Effector memory CD8-positive, alpha-beta T cell (primary cell): ENCODE data around the gene TAGLN.
A peak's percentile ranks its signal among the peaks of the same experiment; 100 is the strongest.

ENCODE experiments used
- ATAC-seq: fragments of 150-1000 bp; cut with Tn5 transposase; replicated peaks from 2 replicates; pipeline ENCODE4 v1.10.0; 2021; ENCODE audit warnings: mild to moderate bottlenecking, moderate library complexity
- DNase-seq, 3 experiments: peaks; one replicate each; pipeline ENCODE4 v3.0.0; 2021
- H3K27ac Mint-ChIP-seq, 2 donors: one replicate each; pipeline ENCODE4 v1.8.0; 2022; ENCODE audit warnings: mild to moderate bottlenecking in 2 of 2, mixed read lengths in 2 of 2, moderate library complexity in 2 of 2
- H3K27me3 Mint-ChIP-seq, 2 donors: one replicate each; pipeline ENCODE4 v1.8.0; 2022; ENCODE audit warnings: mixed read lengths in 2 of 2
- H3K36me3 Mint-ChIP-seq: one replicate; pipeline ENCODE4 v1.8.0; 2022; ENCODE audit warnings: mild to moderate bottlenecking, moderate library complexity, mixed read lengths; ENCODE audit not compliant: insufficient read depth
- H3K4me1 Mint-ChIP-seq, 2 donors: one replicate each; pipeline ENCODE4 v1.8.0; 2022; ENCODE audit warnings: low read depth in 2 of 2, mixed read lengths in 2 of 2
- H3K4me3 Mint-ChIP-seq, 2 donors: one replicate each; pipeline ENCODE4 v1.8.0; 2022; ENCODE audit warnings: mild to moderate bottlenecking in 2 of 2, mixed read lengths in 2 of 2, moderate library complexity in 2 of 2
- H3K9me3 Mint-ChIP-seq, 2 donors: one replicate each; pipeline ENCODE4 v1.8.0; 2022; ENCODE audit warnings: mixed read lengths in 2 of 2

Gene TAGLN

GRCh38 chr11:117185736-117186430 is 13.3 kb upstream of the TAGLN start:
- no peaks in the 10 kb centered on the region for H3K9me3 Mint-ChIP-seq
- ATAC-seq (no peak), DNase-seq (no peak)
- H3K27me3 Mint-ChIP-seq = no peaks in the 10 kb centered on the region
- peaks cover 5 to 9% of the 10 kb centered on the region in 2 donors for H3K4me1 Mint-ChIP-seq
- H3K27ac Mint-ChIP-seq = peak overlapping the region; percentile 23 to 54
- H3K4me3 Mint-ChIP-seq = no peak overlapping the region
- peaks cover 25% of the 10 kb centered on the region for H3K36me3 Mint-ChIP-seq

- Mint-ChIP-seq H3K27ac (peak overlapping the region; percentile 23 to 54), H3K4me3 (no peak overlapping the region), H3K36me3 (peaks cover 20% of the 10 kb centered on the region), H3K4me1 (peaks cover 0 to 5% of the 10 kb centered on the region in 2 donors), H3K9me3 (no peaks in the 10 kb centered on the region), H3K27me3 (no peaks in the 10 kb centered on the region)
- DNase-seq (no peak), ATAC-seq (no peak)
Observed at GRCh38 chr11:117186431-117186761, 12.8 kb upstream of the TAGLN start.

GRCh38 chr11:117187007-117187406 is 12.2 kb upstream of the TAGLN start:
- peak overlapping the region; percentile 3 to 23 for H3K27ac Mint-ChIP-seq
- H3K27me3 Mint-ChIP-seq = no peaks in the 10 kb centered on the region
- H3K36me3 Mint-ChIP-seq = peaks cover 20% of the 10 kb centered on the region
- ATAC-seq (no peak), DNase-seq (no peak)
- peaks cover 0 to 5% of the 10 kb centered on the region in 2 donors for H3K4me1 Mint-ChIP-seq
- no peaks in the 10 kb centered on the region for H3K9me3 Mint-ChIP-seq
- H3K4me3 Mint-ChIP-seq = peak overlapping the region in 1 of 2 donors; percentile 12

- Mint-ChIP-seq H3K4me3 (peak overlapping the region in 1 of 2 donors; percentile 12), H3K27ac (no peak overlapping the region), H3K4me1 (peaks cover 0 to 5% of the 10 kb centered on the region in 2 donors)
Observed at GRCh38 chr11:117187428-117187798, 11.8 kb upstream of the TAGLN start.

GRCh38 chr11:117187799-117188481 is 11.2 kb upstream of the TAGLN start:
- ATAC-seq = no peak
- no peak for DNase-seq
- peaks cover 1 to 5% of the 10 kb centered on the region in 2 donors for H3K4me1 Mint-ChIP-seq
- H3K4me3 Mint-ChIP-seq = no peak overlapping the region
- peaks cover 20% of the 10 kb centered on the region for H3K36me3 Mint-ChIP-seq
- H3K27me3 Mint-ChIP-seq = no peaks in the 10 kb centered on the region
- H3K9me3 Mint-ChIP-seq = no peaks in the 10 kb centered on the region
- H3K27ac Mint-ChIP-seq = no peak overlapping the region

More at GRCh38 chr11:117187428-117187798, 11.8 kb upstream of the TAGLN start:
- ATAC-seq (no peak), DNase-seq (no peak)
- Mint-ChIP-seq H3K9me3 (no peaks in the 10 kb centered on the region), H3K27me3 (no peaks in the 10 kb centered on the region), H3K36me3 (peaks cover 20% of the 10 kb centered on the region)

- no peaks in the 10 kb centered on the region for H3K27me3 Mint-ChIP-seq
- H3K4me1 Mint-ChIP-seq = peaks cover 4 to 5% of the 10 kb centered on the region in 2 donors
- H3K9me3 Mint-ChIP-seq = no peaks in the 10 kb centered on the region
- DNase-seq (no peak), ATAC-seq (no peak)
- peaks cover 20% of the 10 kb centered on the region for H3K36me3 Mint-ChIP-seq
- no peak overlapping the region for H3K4me3 Mint-ChIP-seq
- no peak overlapping the region for H3K27ac Mint-ChIP-seq
Observed at GRCh38 chr11:117188620-117189081, 10.5 kb upstream of the TAGLN start.

- H3K27ac Mint-ChIP-seq = peak overlapping the region in 1 of 2 donors; percentile 35
- H3K27me3 Mint-ChIP-seq = no peaks in the 10 kb centered on the region
- peaks cover 4 to 5% of the 10 kb centered on the region in 2 donors for H3K4me1 Mint-ChIP-seq
- DNase-seq = no peak
- peaks cover 17% of the 10 kb centered on the region for H3K36me3 Mint-ChIP-seq
- no peaks in the 10 kb centered on the region for H3K9me3 Mint-ChIP-seq
- no peak overlapping the region for H3K4me3 Mint-ChIP-seq
- ATAC-seq = peak; percentile 54
Observed at GRCh38 chr11:117189191-117189940, 9.8 kb upstream of the TAGLN start.

GRCh38 chr11:117189941-117190544 is 9.1 kb upstream of the TAGLN start:
- Mint-ChIP-seq H3K4me3 (no peak overlapping the region), H3K27me3 (no peaks in the 10 kb centered on the region), H3K36me3 (peaks cover 12% of the 10 kb centered on the region), H3K4me1 (peaks cover 4 to 5% of the 10 kb centered on the region in 2 donors), H3K27ac (peak overlapping the region in 1 of 2 donors; percentile 74), H3K9me3 (no peaks in the 10 kb centered on the region)
- DNase-seq = no peak
- no peak for ATAC-seq

GRCh38 chr11:117191680-117192400 is 7.3 kb upstream of the TAGLN start:
- peak overlapping the region in 1 of 2 donors; percentile 65 for H3K27ac Mint-ChIP-seq
- H3K4me1 Mint-ChIP-seq = peaks cover 4 to 5% of the 10 kb centered on the region in 2 donors
- no peak for ATAC-seq
- DNase-seq = no peak
- H3K27me3 Mint-ChIP-seq = no peaks in the 10 kb centered on the region
- H3K9me3 Mint-ChIP-seq = no peaks in the 10 kb centered on the region
- no peak overlapping the region for H3K4me3 Mint-ChIP-seq
- peaks cover 18% of the 10 kb centered on the region for H3K36me3 Mint-ChIP-seq

- ATAC-seq (no peak), DNase-seq (no peak)
- Mint-ChIP-seq H3K4me3 (no peak overlapping the region), H3K36me3 (peaks cover 18% of the 10 kb centered on the region), H3K27ac (peak overlapping the region in 1 of 2 donors; percentile 65), H3K4me1 (peaks cover 4% of the 10 kb centered on the region in 2 donors), H3K27me3 (no peaks in the 10 kb centered on the region), H3K9me3 (no peaks in the 10 kb centered on the region)
Observed at GRCh38 chr11:117192401-117192875, 6.7 kb upstream of the TAGLN start.

GRCh38 chr11:117193130-117194020 is 5.8 kb upstream of the TAGLN start:
- H3K9me3 Mint-ChIP-seq = no peaks in the 10 kb centered on the region
- no peak overlapping the region for H3K4me3 Mint-ChIP-seq
- peaks cover 21% of the 10 kb centered on the region for H3K36me3 Mint-ChIP-seq
- ATAC-seq (no peak), DNase-seq (no peak)
- peak overlapping the region; percentile 60 to 77 for H3K27ac Mint-ChIP-seq
- no peaks in the 10 kb centered on the region for H3K27me3 Mint-ChIP-seq
- H3K4me1 Mint-ChIP-seq = peaks cover 4 to 7% of the 10 kb centered on the region in 2 donors

- no peak overlapping the region for H3K4me3 Mint-ChIP-seq
- H3K36me3 Mint-ChIP-seq = peaks cover 19% of the 10 kb centered on the region
- ATAC-seq (no peak), DNase-seq (no peak)
- H3K9me3 Mint-ChIP-seq = no peaks in the 10 kb centered on the region
- no peak overlapping the region for H3K27ac Mint-ChIP-seq
- H3K27me3 Mint-ChIP-seq = no peaks in the 10 kb centered on the region
- H3K4me1 Mint-ChIP-seq = peaks cover 4 to 7% of the 10 kb centered on the region in 2 donors
Observed at GRCh38 chr11:117194267-117194666, 4.9 kb upstream of the TAGLN start.
